Left colon (tissue), 2 donors: ENCODE measurements around the gene STPG3. TPM values are rescaled to one million over a fixed set of nuclear protein-coding genes. Genes with fewer than 3 reads are reported as not detected.

ENCODE experiments used
- ATAC-seq: fragments of 200-7000 bp; cut with Tn5 transposase; one replicate; pipeline ENCODE4 v1.9.1; 2020; ENCODE audit warnings: mild to moderate bottlenecking, moderate library complexity
- DNase-seq, 2 donors: peaks; one replicate each; pipeline ENCODE4 v3.0.0-alpha.2; 2020
- intact Hi-C, 2 donors: fragments of 100-400 bp; cut with DNase I in 1 of 2; cut with micrococcal nuclease in 1 of 2; formaldehyde crosslinking; loops; one replicate each; pipeline versions ENCODE4 v1.11.2 to v1.14.0; 2022; cut with DNase I, micrococcal nuclease
- total RNA-seq, 2 donors: library from RNA; stranded (reverse); fragmentation: NEBNext Ultra II Directional; extraction: Animal tissue kit (Norgen Biotek cat#: 25700); gene quantifications; one replicate each; pipeline ENCODE4 v1.2.1, GENCODE V29; 2021
- donor health status: DM: no; HTN: no; CAD: no.
- donor health status: DM: yes; HTN: yes; CAD: no.

The STPG3 gene
- total RNA-seq, 2 donors from 2014 or later = not detected

DNA sequence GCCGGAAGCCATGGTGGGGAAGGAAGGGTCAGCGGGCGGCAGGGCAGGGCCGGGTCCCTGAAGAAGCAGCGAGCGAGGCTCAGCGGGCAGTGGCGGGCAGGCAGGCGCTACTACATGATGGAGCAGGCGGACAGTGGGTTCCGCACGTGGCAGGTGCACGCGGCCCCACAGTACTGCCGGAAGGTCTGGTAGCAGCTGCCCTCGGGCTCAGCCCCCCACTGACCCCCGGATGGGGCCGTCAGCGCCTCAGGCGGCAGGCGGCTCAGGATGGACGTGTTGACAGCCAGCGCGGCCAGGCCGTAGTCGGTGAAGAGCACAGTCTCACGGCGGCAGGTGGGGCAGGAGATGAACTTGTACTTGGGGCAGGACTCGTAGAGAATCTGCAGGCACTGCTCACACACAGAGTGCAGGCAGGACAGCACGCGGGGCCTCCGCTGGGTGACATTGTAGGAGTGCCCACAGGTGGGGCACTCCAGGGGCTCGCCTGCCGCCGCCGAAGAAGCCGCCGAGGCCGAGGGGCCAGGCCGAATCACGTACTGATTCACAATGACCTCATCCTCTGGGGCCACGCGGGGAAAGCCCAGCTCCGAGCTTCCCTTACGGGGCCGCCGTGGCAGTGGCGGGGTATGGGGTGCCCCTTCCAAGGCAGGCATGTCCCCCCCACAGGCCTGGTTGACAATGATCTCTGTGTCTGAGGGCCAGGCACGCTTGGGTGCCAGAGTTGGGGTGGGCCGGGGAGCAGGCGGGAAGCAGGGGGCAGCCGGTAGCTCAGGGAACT lies 30.6 kb upstream of the STPG3 start:
- ATAC-seq (no peak), DNase-seq (no peak)
- intact Hi-C loops = loop anchor here in 1 of 2 donors (10.0 kb wide), 1 partner anchor 46 kb away; the partner anchor contains the start of genes LRRC26 and TMEM210

DNA sequence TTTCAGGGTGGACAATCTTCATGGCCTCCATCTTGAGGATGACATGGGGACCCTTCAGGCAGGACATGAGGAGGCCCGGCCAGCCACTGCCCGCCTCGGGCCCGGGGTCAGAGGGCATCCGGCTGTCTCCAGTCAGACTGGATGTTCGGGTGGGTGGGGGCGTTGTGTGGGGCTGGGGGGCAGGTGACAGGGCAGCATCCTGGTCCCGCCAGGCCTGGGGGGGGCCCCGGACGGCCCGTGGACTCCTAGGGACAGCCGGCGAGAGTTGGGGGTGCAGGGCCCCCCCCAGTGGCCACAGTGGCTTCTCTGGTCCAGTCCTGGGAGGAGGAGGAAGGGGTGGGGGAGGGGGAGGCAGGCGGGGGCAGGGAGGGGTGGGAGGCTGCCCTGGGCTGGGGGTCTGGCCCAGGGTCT lies 30.0 kb upstream of the STPG3 start:
- DNase-seq = no peak
- no peak for ATAC-seq
- intact Hi-C loops = loop anchor here in 1 of 2 donors (10.0 kb wide), 1 partner anchor 46 kb away; the partner anchor contains the start of genes LRRC26 and TMEM210

DNA sequence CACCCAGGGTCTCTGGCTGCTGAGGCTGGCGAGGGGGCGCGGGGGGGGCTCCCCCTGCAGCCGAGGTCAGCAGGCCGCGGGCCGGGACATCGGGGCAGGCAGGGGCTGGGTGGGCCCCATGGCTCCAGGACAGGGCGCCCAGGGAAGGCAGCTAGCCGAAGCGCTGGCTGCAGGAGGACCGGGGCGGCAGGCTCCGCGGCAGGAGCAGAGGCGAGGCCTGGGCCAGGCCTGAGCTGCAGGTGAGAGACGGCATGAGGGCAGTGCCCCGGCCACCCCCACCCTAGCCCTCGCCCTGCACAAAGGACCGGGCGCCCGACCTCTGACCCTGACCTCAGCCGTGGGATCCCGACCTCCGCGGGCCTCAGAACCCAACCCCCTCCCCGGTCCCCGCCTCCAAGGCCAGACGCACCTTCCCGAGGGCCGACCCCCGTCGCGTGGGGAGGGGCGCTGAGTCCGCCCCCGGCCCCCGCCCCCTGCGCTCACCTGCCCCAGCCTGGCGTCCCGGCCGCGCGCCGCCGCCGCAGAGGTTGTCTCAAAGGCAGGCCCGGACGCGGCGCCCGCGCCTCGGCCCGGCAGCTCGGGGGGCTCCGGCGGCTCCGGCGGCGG lies 29.5 kb upstream of the STPG3 start:
- intact Hi-C loops = loop anchor here in 1 of 2 donors (10.0 kb wide), 1 partner anchor 47 kb away; the partner anchor contains the start of genes LRRC26 and TMEM210
- ATAC-seq = no peak
- peak in 1 of 2 donors; percentile 55 for DNase-seq

DNA sequence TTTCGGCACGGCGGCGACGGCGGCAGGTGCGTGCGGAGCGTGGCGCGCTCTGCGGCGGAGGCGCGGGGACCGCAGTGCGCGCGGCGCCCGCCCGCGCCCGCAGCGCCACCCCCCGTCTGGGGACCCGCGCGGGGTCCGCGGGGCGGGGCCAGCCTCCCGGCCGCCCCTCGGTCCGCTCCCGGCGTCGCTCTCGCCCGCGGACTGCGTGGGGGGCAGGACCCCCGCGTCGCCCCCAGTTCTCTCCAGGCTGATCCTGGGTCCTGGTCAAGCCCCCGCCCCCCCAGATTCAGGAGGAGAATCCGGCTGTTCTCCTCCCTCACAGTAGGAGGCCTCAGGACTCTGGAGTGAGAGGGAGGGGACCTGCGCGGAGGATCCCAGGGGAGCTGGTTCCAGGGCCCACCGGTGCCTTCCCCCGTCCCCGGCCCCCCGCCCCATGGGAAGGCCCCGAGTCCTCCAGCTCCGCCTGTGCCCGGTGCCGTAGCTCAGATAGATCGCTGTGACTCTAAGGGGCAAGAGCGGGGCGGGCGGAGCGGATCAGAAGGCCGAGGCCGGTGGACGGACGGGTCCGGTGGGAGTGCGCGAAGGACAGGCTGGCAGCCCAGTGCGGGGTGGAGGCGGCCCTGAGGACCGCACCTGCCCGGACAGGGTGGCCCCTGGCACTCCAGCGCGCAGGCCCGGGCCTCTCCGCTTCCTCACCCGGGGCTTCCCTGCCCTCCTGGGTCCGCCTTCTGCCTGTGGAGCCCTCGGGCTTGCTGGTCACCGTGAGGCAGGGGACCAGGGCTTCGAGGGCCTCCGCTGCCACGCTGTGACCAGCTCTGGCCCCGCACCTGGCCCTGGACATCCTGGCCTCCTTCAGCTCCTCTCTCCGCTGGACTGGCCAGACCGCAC lies 28.7 kb upstream of the STPG3 start, which contains the start of gene RNF208:
Gene RNF208 (minus strand): TSS at position 51 of the 888 bp plus-strand sequence. CDS start 1,028 bp downstream, outside the sequence.
- DNase-seq = peak in 1 of 2 donors; percentile 54

DNA sequence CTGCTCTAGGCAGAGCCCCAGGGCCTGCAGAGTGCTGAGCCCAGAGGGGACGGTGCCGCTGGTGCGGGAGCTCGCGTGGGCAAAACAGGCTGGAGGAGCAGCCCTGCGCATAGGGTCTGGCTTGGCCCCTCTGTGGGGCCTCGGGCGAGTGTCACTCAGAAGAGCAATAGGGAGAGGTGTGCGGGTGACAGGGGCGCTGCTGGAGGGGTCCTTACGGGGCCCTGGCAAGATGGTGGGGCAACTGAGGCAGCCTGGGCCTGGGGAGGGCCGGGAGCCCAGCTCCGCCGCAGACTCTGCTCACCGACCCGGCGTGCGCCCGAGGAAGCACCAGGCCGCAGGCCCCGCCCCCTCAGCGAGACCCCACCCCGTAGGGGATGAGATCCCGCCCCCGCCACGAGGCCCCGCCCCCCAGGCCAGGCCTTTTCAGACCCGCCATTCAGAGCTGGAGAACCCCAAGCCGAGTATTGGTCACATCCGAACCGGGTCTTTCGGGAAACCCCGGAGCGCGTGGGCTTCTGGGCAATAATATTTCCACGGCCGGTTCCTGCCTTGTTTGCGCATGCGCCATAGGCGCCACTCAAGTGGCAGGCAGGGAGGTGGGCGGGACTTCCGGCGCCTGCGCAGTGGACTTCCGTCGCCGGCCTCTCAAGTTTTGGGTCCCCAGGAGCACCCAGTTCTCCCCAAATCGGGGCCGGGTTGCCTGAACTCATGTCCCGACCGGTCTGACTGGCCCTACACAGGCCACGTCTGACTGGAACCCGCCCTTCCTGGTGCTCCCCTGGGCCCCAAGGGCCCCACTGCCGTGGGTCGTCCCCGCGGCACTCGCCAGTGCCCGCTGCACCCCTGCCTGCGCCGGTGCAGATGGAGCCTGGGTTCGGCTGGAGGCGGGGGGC lies 27.8 kb upstream of the STPG3 start:
- ATAC-seq (peak; percentile 78), DNase-seq (peak; percentile 96 to 98)
- intact Hi-C loops = loop anchor here in 1 of 2 donors (10.0 kb wide), 1 partner anchor 49 kb away; the partner anchor contains the start of genes LRRC26 and TMEM210

More for the DNA sequence above, 28.7 kb upstream of the STPG3 start, which contains the start of gene RNF208:
- intact Hi-C loops = loop anchor here in 1 of 2 donors (10.0 kb wide), 1 partner anchor 48 kb away; the partner anchor contains the start of genes LRRC26 and TMEM210
- peak; percentile 28 for ATAC-seq

DNA sequence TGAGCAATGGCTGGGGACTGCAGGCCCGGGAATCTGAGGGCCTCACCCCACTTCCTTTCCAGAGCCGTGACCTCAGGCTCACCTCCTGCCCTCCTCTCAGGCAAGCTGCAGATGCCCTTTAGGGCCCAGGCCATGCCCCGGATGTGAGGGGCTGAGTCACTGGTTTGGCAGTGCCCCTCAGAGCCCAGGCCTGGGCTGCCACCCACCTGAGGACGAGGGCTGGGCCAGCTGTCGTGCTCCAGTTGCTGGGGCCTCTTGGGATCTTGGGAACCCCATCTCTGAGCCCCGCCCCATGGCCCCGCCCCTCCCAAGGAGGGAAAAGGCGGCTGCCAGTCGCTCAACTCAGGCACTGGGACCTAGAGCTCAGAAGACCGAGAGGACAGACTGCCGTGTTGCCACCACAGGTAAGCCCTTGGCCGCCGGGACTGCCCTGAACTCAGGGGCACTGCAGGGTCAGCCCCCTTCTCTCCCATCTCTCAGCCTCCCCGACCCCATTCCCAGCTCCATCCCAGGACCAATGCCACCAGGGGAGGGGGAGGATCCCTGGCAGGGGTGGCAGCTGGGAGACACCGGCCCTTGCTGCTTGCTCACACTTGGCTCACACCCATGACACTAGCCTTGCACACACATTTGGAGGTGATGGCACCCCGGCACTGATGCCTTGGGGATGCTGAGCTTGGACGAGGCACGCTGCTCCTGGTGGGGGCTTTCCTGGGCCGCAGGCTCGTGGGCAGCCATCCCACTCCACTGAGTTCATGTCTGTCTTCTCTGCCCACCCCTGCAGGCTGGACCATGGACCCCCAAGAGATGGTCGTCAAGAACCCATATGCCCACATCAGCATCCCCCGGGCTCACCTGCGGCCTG lies 26.0 kb upstream of the STPG3 start, which contains the start of gene CYSRT1:
Gene CYSRT1 (plus strand): TSS at position 345 of the 865 bp plus-strand sequence. CDS start 448 bp downstream, at position 793.
- ATAC-seq (no peak), DNase-seq (peak in 1 of 2 donors; percentile 53)
- intact Hi-C loops = loop anchor here (5.0 to 10.0 kb wide), 2 partner anchors 50 to 103 kb away; partner anchors contain the start of genes LRRC26 (in 1 of the 2) and TMEM210 (in 1 of the 2)

DNA sequence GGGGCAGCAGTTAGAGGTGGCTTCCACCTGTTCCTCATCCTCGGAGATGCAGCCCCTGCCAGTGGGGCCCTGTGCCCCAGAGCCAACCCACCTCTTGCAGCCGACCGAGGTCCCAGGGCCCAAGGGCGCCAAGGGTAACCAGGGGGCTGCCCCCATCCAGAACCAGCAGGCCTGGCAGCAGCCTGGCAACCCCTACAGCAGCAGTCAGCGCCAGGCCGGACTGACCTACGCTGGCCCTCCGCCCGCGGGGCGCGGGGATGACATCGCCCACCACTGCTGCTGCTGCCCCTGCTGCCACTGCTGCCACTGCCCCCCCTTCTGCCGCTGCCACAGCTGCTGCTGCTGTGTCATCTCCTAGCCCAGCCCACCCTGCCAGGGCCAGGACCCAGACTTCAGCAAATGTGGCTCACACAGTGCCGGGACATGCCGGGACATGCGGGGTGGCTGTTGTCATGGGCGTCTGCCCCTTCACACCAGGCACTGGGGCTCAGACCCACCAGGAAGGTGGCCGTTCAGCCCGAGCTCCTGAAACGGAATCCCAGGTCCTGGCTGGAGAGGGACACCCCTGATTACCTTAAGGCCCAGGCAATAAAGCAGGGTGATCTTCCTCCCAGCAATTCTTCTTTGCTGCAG lies 25.3 kb upstream of the STPG3 start:
- DNase-seq = peak in 1 of 2 donors; percentile 10
- intact Hi-C loops = loop anchor here (5.0 to 10.0 kb wide), 2 partner anchors 51 to 104 kb away; partner anchors contain the start of genes LRRC26 (in 1 of the 2) and TMEM210 (in 1 of the 2)
- no peak for ATAC-seq

DNA sequence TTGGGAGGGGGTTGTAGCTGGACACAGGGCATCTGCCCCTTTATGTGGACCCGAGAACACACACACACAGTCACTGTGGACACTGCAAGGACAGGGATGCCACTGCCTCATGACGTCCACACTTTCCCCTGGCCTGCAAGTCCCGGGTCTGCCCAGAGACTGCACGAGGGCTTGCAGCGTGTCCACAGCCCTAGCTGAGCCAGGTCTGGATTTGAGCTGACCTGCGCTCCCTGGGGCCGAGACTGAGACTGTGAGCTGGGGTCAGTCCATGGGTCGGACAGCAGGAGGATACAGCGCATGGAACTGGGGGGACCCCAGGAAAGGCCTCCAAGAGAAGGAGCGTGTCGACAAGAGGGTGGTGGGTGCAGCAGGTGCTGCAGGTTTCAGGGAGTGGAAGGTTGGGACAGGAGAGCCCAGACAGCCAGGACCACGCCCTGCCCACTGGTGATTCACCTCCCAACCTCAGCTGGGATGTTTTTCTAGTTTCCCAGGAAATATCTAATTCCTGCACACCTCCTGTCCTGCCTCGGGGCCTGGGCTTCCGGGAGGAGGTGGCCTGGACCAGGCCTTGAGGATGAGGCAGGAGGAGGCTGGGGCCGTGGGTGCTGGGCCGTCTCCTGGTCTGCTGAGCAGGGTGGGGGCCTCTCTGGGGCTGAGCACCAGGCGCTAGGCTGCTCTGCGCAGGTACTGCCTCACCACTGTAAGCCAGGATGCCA lies 24.6 kb upstream of the STPG3 start:
- intact Hi-C loops = loop anchor here (5.0 to 10.0 kb wide), 2 partner anchors 52 to 104 kb away; partner anchors contain the start of genes LRRC26 (in 1 of the 2) and TMEM210 (in 1 of the 2)
- DNase-seq (peak in 1 of 2 donors; percentile 32), ATAC-seq (no peak)

DNA sequence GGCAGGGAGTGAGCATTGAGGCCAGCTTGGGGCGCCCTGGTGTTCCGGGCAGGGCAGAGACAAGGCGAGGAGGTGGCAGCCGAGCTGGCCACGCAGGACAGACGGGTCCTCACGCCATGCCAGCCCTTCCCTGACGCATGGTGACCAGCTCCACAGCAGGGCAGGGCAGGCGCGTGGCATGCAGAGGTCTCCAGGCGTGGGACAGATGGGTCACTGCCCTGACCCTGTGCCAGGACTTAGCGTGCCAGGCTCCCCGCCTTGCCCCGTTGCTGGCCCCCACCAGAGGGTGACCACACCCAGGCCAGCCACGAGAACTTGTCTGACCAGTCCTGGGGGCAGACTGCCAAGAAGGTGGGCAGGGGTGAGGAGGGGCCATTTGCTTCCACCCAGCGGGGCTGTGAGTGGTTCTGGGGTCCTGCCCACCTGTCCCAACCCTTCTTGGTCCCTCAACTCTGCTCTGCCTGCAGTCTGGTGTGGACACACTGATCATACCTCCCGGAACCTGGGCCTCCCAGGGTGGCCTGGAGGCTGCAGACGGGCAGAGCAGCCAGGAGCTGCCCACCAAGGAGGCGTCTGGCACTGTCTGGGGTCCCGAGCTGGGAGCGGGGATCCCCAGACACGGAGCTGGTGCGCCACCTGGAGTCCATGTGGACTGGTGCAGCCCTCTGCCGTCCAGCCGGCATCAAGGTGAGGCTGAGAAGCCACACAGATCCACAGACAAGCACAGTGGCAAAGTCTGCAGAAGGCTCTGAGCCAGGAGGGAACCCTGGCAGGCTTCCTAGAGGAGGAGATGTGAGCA lies 23.8 kb upstream of the STPG3 start, which contains the start of gene RNF224:
Gene RNF224 (plus strand): TSS at position 449 of the 799 bp plus-strand sequence. CDS start 834 bp downstream, outside the sequence.
- peak; percentile 53 for ATAC-seq
- peak; percentile 70 to 87 for DNase-seq
- intact Hi-C loops = loop anchor here (5.0 to 10.0 kb wide), 2 partner anchors 52 to 105 kb away; partner anchors contain the start of genes LRRC26 (in 1 of the 2) and TMEM210 (in 1 of the 2)

DNA sequence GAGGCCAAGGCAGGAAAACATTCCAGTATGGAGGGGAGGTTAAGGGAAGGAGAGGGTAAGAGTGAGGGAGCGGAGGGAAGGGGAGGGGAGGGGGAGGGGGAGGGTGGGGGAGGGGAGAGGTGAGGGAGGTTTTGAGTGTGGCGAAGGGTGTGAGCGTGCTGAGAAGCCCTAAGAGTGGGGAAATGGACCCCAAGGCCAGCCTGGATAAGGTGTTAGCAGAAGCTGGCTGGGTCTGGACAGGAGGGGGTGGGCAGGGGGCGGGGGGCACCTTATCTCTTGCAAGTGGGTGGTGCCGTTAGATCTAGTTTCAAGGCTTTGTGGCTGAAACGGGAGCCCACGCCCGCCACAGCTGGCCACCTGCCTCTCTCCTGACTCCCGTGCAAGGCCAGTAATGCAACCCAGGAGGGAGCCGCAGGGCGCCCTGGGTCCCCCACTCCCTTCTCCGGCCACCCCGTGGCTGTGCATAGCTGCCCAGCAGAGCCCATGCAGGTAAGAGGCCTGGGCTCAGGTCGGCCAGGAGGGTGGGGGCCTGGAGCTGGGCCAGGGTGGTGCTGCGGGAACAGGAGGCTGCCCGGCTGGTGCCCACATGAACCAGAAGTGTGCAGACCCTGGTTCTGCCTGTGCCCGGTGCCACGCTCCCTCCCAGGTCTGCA lies 23.1 kb upstream of the STPG3 start:
- ATAC-seq (no peak), DNase-seq (peak in 1 of 2 donors; percentile 9)
- intact Hi-C loops = loop anchor here (5.0 to 10.0 kb wide), 2 partner anchors 53 to 106 kb away; partner anchors contain the start of genes LRRC26 (in 1 of the 2) and TMEM210 (in 1 of the 2)

DNA sequence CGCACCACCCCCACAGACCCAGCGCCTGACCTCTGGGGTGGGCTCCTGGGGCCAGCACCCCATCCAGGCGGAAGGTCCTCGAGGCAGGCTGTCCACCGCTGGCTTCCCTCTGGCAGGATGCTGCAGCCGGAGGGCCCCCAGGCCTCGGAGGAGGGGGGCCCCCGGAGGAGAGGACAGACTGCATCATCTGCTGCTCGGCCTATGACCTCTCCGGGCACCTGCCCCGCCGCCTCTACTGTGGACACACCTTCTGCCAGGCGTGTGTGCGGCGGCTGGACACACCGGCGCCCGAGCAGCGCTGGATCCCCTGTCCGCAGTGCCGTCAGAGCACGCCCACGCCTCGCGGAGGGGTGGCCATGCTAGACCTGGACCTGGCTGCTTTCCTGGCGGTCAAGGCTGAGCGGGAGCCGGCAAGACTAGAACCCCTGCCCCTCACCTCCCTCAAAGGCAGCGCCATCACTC lies 22.5 kb upstream of the STPG3 start:
- DNase-seq (no peak), ATAC-seq (no peak)
- intact Hi-C loops = loop anchor here (5.0 to 10.0 kb wide), 2 partner anchors 54 to 106 kb away; partner anchors contain the start of genes LRRC26 (in 1 of the 2) and TMEM210 (in 1 of the 2)

DNA sequence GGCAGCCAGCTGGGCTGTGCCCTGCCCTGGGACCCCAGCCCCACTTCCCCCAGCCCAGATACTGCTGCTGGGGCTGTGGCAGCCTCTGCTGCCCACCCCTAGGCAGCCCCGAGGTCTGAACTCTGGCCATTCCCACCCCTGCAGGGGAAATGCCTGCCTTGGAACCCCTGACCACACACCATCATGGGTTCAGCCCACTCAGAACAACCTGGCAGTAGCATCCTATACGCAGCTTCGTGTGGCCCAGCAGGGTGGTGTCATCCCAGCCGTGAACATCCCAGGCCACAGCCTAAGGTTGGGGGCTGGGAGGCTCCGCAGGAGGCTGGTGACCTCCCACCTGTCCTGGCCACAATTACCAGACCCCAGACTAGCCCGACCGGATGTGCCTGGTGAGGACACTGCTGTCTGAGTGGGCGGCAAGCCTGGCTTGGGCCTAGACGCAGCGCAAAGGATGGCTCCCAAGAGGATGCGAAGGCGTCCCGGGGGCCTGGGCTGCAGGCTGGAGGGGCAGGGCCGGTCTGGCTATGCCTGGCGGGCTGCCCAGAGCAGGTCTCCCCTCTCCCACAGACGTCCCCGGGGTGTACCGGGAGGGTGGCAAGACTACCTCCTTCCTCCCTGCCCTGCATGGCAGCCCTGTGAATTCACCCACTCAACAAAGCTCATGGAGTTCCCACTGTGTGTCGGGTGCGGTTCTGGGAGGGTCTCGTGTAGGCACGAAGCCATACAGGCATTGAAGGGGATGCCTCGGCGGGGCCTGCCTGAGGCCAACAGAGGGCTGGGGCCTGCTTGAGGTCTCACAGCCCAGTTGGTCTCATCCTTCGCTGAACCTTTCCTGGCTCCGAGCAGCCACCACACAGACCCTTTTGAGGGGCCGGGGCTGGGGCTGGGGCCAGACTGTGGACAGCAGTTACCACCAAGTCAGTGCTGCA lies 21.9 kb upstream of the STPG3 start:
- DNase-seq (no peak), ATAC-seq (no peak)
- intact Hi-C loops = loop anchor here (5.0 to 10.0 kb wide), 2 partner anchors 54 to 107 kb away; partner anchors contain the start of genes LRRC26 (in 1 of the 2) and TMEM210 (in 1 of the 2)
